Ramos (cell line): ENCODE data around the gene PIK3CG.

Experiments
- in situ Hi-C: fragments of 300-500 bp; cut with MboI; formaldehyde crosslinking; loops from one replicate; pipeline ENCODE4 v1.14.3; 2022; ENCODE audit warnings: low sequenced_read_pairs; ENCODE audit not compliant: unreplicated experiment

PIK3CG gene

GRCh38 chr7:106855540-106856132, 9.4 kb upstream of the PIK3CG start:
- in situ Hi-C loops: no loop called here

GRCh38 chr7:106858618-106859532, 6.2 kb upstream of the PIK3CG start:
- in situ Hi-C loops: no loop called here

GRCh38 chr7:106862317-106863089, 2.6 kb upstream of the PIK3CG start:
- in situ Hi-C loops: no loop called here

GRCh38 chr7:106863274-106863997, 1.6 kb upstream of the PIK3CG start:
- in situ Hi-C loops: no loop called here

GRCh38 chr7:106864298-106865081, 592 bp upstream of the PIK3CG start:
- in situ Hi-C loops: no loop called here

GRCh38 chr7:106866298-106867281, 1.5 kb downstream of the PIK3CG start:
- in situ Hi-C loops: no loop called here

GRCh38 chr7:106867641-106868351, 2.7 kb downstream of the PIK3CG start:
- in situ Hi-C loops: no loop called here

GRCh38 chr7:106868364-106868763, 3.3 kb downstream of the PIK3CG start:
- in situ Hi-C loops: no loop called here

GRCh38 chr7:106869954-106870353, 4.9 kb downstream of the PIK3CG start:
- in situ Hi-C loops: no loop called here

- in situ Hi-C loops: no loop called here
These were observed 5.4 kb downstream of the PIK3CG start for GRCh38 chr7:106870528-106870927.

GRCh38 chr7:106870983-106871410, 5.9 kb downstream of the PIK3CG start:
- in situ Hi-C loops: no loop called here

GRCh38 chr7:106871793-106872571, 6.9 kb downstream of the PIK3CG start:
- in situ Hi-C loops: no loop called here

- in situ Hi-C loops: no loop called here
These were observed 7.7 kb downstream of the PIK3CG start for GRCh38 chr7:106872763-106873162.

- in situ Hi-C loops: no loop called here
These were observed 9.0 kb downstream of the PIK3CG start for GRCh38 chr7:106874076-106874475.

GRCh38 chr7:106875508-106875907, 10.4 kb downstream of the PIK3CG start:
- in situ Hi-C loops: no loop called here

- in situ Hi-C loops: no loop called here
These were observed 13.8 kb downstream of the PIK3CG start for GRCh38 chr7:106878748-106879439.
